Measurements from ENCODE around the gene FOSB. TPM values are rescaled to one million over a fixed set of nuclear protein-coding genes. Genes with fewer than 3 reads are reported as not detected.

The FOSB gene
- total and polyA plus RNA-seq, 2 donors (not counting 3 experiments of a cell fraction or from before 2014, with no cell fraction given), result 2.0 to 10.7 TPM

DNA sequence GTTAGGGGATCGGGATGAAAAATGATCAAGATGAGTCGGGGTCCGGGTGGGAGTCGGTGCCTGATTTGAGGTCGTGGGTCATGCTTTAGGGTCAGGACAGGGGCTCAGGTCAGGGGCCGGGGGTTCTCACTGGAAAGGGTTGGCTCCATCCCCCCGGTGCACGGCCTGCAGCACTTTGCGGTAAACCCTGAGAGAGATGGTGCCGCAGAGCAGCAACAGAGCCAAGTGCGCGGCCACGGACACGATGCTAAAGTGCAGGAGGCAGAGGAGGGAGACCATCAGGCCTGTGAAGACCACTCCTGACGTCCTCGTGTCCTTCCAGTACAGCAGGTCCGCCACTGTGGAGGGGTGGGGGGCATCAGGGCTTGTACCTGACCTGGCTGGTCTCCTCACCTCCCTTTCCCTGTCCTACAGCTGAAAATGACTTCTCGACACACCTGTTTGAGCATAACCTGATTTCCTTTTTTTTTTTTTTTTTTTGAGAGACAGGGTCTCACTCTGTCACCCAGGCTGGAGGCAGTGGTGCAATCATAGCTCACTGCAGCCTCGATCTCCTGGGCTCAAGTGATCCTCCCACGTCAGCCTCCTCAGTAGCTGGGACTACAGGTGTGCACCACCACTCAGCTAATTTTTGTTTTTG is 21.5 kb downstream of the FOSB start:
- H3K9me3 ChIP-seq (replicated peaks; ENCODE audit: control insufficient read depth, insufficient read depth, low read length), result no peaks in the 10 kb centered on the region
- CTCF ChIA-PET, result interaction anchor here (1.0 to 3.2 kb wide), 3 partner anchors 19 to 61 kb away, joined by 3 to 18 read pairs (median 3); no protein-coding TSS in a partner anchor
- dilution Hi-C loops (cut with MboI; ENCODE audit: extremely low pct_ligation_motif_present, low sequenced_read_pairs) (no loop called here), intact Hi-C loops (cut with micrococcal nuclease) (no loop called here)
- no peak overlapping the region for H3K27ac ChIP-seq (ENCODE audit: insufficient read depth, low read depth, low read length)
- H3K4me3 ChIP-seq (replicated peaks in 1 of 3; ENCODE audit: insufficient read depth in 1 of 3, low read depth in 1 of 3, low read length in 3 of 3), result no peak overlapping the region
- POLR2A ChIA-PET, result no interaction called here
- no peaks in the 10 kb centered on the region for H3K79me2 ChIP-seq (ENCODE audit: control insufficient read depth, insufficient read depth, low read length)
- BruUV-seq (replicated peaks), result no TSS peak
- H3K4me1 ChIP-seq (ENCODE audit: control insufficient read depth, extremely low read depth, insufficient read depth, low read length), result peaks cover 11% of the 10 kb centered on the region
- H2AFZ ChIP-seq (ENCODE audit: low read depth, low read length), result no peak overlapping the region
- FAIRE-seq, result no peak
- no peaks in the 10 kb centered on the region for H3K36me3 ChIP-seq (ENCODE audit: control insufficient read depth in 2 of 2, extremely low read depth in 1 of 2, insufficient read depth in 2 of 2, low read length in 2 of 2)
- DNase-seq (ENCODE audit: low read depth, low spot score), result no peak
- no peaks in the 10 kb centered on the region for H4K20me1 ChIP-seq (replicated peaks; ENCODE audit: control insufficient read depth, extremely low read depth, insufficient read depth, low read length)
- H3K9me1 ChIP-seq (replicated peaks; ENCODE audit: control insufficient read depth, extremely low read depth, insufficient read depth, low read length), result no peaks in the 10 kb centered on the region
- no peaks in the 10 kb centered on the region for H3K27me3 ChIP-seq (ENCODE audit: control insufficient read depth in 2 of 2, insufficient read depth in 2 of 2, low read length in 2 of 2)
- TF ChIP-seq MYC (IDR thresholded peaks at IDR 0.05; ENCODE audit: low read depth, low read length), result no peak
- no peak for TF ChIP-seq MAX (IDR thresholded peaks at IDR 0.05; ENCODE audit: insufficient read depth, insufficient read length)
- no peak for TF ChIP-seq JUN (IDR thresholded peaks at IDR 0.05; ENCODE audit: borderline replicate concordance, insufficient read depth, insufficient read length, low read depth)
- no peak for TF ChIP-seq FOS (IDR thresholded peaks at IDR 0.05; ENCODE audit: borderline replicate concordance, insufficient read depth, low read length)
- no peak for TF ChIP-seq EZH2 (IDR thresholded peaks at IDR 0.05; ENCODE audit: borderline replicate concordance, low read depth, low read length, severe bottlenecking)
- TF ChIP-seq GATA2 (IDR thresholded peaks at IDR 0.05; ENCODE audit: insufficient read depth, insufficient read length, low read depth, low read length), result no peak
- no peak for TF ChIP-seq CTCF (IDR thresholded peaks at IDR 0.05; ENCODE audit: extremely low read depth in 1 of 2, insufficient read depth in 1 of 2, low read depth in 1 of 2, low read length in 2 of 2)
- no peak overlapping the region for H3K9ac ChIP-seq (replicated peaks; ENCODE audit: extremely low read depth, insufficient read depth, low read length)
- H3K4me2 ChIP-seq (ENCODE audit: insufficient read depth, low read length), result no peak overlapping the region

Measured in endothelial cell of umbilical vein (primary cell).